GM10266 (cell line): ENCODE results near the gene SLC22A23.

ENCODE experiments used
- DNase-seq: peaks from one replicate; pipeline ENCODE4 v3.0.0; 2012; ENCODE audit errors: extremely low spot score
- TF ChIP-seq, protein P1 (sequence below): IDR thresholded peaks from 2 replicates; pipeline ENCODE4 v1.5.1; 2012; ENCODE audit warnings: mild to moderate bottlenecking, low read depth; ENCODE audit not compliant: control insufficient read depth, insufficient read depth; ENCODE audit errors: missing control alignments

SLC22A23 gene

GRCh38 chr6:3451498-3451897 lies 5.4 kb downstream of the SLC22A23 start:
- TF ChIP-seq, protein P1, sequence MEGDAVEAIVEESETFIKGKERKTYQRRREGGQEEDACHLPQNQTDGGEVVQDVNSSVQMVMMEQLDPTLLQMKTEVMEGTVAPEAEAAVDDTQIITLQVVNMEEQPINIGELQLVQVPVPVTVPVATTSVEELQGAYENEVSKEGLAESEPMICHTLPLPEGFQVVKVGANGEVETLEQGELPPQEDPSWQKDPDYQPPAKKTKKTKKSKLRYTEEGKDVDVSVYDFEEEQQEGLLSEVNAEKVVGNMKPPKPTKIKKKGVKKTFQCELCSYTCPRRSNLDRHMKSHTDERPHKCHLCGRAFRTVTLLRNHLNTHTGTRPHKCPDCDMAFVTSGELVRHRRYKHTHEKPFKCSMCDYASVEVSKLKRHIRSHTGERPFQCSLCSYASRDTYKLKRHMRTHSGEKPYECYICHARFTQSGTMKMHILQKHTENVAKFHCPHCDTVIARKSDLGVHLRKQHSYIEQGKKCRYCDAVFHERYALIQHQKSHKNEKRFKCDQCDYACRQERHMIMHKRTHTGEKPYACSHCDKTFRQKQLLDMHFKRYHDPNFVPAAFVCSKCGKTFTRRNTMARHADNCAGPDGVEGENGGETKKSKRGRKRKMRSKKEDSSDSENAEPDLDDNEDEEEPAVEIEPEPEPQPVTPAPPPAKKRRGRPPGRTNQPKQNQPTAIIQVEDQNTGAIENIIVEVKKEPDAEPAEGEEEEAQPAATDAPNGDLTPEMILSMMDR = no peak
- DNase-seq = no peak

DNA sequence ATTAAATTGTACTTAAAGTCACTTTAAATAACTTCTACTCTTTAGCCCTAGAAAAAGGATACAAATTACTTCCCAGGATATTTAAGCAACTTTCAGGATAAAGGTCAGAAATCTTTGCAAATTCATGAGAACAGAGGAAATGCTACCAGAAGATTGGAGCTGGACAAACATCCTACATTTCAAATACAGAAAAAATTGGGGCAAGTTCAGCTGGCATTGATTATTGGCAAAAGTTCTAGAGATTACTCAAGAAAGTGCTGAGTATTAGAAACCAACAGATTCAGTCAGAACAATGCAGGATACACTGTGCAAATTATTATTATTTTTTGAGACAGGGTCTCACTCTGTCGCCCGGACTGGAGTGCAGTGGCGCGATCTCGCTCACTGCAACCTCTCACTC lies 6.0 kb downstream of the SLC22A23 start:
- no peak for DNase-seq

GRCh38 chr6:3449750-3450305 lies 7.0 kb downstream of the SLC22A23 start:
- TF ChIP-seq, protein P1 = no peak
- DNase-seq = peak; percentile 59

More for the DNA sequence above, 6.0 kb downstream of the SLC22A23 start:
- TF ChIP-seq, protein P1 = no peak

- TF ChIP-seq, protein P1 = no peak
- no peak for DNase-seq
Measured at GRCh38 chr6:3449321-3449720, 7.5 kb downstream of the SLC22A23 start.

DNA sequence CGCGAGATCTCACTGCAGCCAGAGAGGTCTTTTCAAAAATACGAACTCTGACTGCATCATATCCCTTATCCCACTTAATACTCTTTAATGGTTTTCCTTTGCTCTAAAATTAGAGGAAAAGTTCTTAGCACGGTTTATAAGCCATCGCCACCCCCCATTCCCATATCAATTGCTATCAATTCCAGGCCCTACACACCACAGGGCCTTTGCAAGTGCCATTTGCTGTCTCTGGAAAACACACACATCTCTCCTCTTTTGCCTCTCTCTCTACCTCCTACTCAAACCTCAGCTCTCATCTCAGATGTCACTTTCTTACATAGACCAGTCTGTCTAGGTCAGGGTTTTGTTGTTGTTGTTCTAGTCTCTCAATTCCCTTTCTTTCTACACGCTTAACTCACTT lies 9.8 kb downstream of the SLC22A23 start:
- TF ChIP-seq, protein P1 = no peak
- no peak for DNase-seq

GRCh38 chr6:3446184-3446583 lies 10.7 kb downstream of the SLC22A23 start:
- TF ChIP-seq, protein P1 = no peak
- DNase-seq = no peak

DNA sequence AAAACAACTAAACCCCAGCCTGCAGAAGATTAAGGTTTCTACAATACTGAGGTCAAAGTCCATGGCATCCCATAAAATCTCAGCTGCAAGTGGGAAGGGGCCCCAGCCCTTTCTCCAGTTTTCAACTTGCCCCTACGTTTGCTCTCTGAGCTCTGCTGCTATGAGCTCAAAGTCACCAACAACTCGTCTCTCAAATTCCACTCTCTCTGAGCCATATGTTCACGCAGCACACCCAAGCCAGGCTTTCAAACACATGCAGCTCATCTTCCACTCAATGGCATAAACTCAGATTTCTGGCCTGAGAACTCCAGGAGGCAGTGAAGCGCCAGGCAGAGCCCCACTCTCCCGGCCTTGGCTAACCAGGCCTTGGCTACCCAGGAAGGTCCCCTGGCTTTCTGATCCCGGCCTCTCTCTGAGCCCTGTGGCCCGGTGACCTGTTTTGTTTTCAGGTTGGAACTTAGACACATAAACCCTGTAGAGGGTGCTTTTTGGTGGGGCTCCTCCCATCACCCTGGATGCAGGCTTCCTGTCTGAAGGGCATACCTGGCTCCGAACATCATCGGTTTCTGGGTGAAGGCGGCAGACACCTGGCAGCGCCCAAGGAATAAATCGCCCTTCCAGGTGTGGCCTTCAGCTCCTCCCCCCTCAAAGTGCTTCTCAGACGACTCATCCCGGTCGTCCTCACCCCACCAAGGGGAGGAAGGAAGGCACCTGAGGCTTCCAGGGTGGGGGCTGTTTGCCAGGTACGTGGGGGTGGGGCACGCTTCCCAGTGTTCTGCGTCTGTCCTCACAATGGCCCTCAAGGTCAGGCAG lies 12.4 kb downstream of the SLC22A23 start:
- no peak for DNase-seq
- TF ChIP-seq, protein P1 = no peak
